Naive thymus-derived CD4-positive, alpha-beta T cell (primary cell): ENCODE results near the gene SLC43A1. TPM values are rescaled to one million over a fixed set of nuclear protein-coding genes. Genes with fewer than 3 reads are reported as not detected.

Experiments
- ATAC-seq: fragments of 150-1000 bp; cut with Tn5 transposase; 2 replicates; pipeline ENCODE4 v1.10.0; 2021; ENCODE audit warnings: mild to moderate bottlenecking, moderate library complexity
- CTCF ChIA-PET: fragments of 350-600 bp; sonication (Branson Sonifier 250); formaldehyde crosslinking; loops from one replicate; lab custom pipeline; 2021; ENCODE audit warnings: antibody characterized with exemption; lab: Charles Lee
- POLR2A ChIA-PET: fragments of 350-600 bp; sonication (Branson Sonifier 250); formaldehyde crosslinking; loops from one replicate; lab custom pipeline; 2021; ENCODE audit warnings: antibody characterized with exemption, inconsistent platforms; lab: Charles Lee
- DNase-seq, 9 donors: peaks; one replicate each; pipeline versions ENCODE4 v3.0.0 to v3.0.0-alpha.2; 2020 to 2022; ENCODE audit warnings: mixed read lengths in 1 of 9
- H3K27ac ChIP-seq: one replicate; pipeline ENCODE4 v1.7.0; 2013; ENCODE audit warnings: mild to moderate bottlenecking, low read depth, low read length, moderate library complexity
- H3K27me3 ChIP-seq, 2 donors: one replicate each; pipeline ENCODE4 v1.7.0; 2013; ENCODE audit warnings: low read length in 2 of 2, mild to moderate bottlenecking in 2 of 2, moderate library complexity in 2 of 2; ENCODE audit not compliant: control insufficient read depth in 2 of 2, insufficient read depth in 2 of 2
- H3K36me3 ChIP-seq, 3 experiments: 1 replicate in 2 of 3; 2 replicates in 1 of 3; pipeline ENCODE4 v1.7.0; 2013; ENCODE audit warnings: low read length in 3 of 3, mild to moderate bottlenecking in 3 of 3, moderate library complexity in 1 of 3; ENCODE audit not compliant: insufficient read depth in 3 of 3, control insufficient read depth in 2 of 3
- H3K4me1 ChIP-seq, 2 donors: one replicate each; pipeline ENCODE4 v1.7.0; 2013; ENCODE audit warnings: low read length in 2 of 2, mild to moderate bottlenecking in 2 of 2, moderate library complexity in 1 of 2; ENCODE audit not compliant: control insufficient read depth in 2 of 2, insufficient read depth in 2 of 2
- H3K4me3 ChIP-seq: 2 replicates; pipeline ENCODE4 v1.7.0; 2013; ENCODE audit warnings: mild to moderate bottlenecking, low read length
- H3K9me3 ChIP-seq, 3 experiments: 1 replicate in 2 of 3; 2 replicates in 1 of 3; pipeline ENCODE4 v1.7.0; 2013; ENCODE audit warnings: low read length in 3 of 3; ENCODE audit not compliant: control insufficient read depth in 2 of 3
- H3K27ac Mint-ChIP-seq, 9 donors: one replicate each; pipeline ENCODE4 v1.8.0; 2020 to 2022; ENCODE audit warnings: mixed read lengths in 9 of 9, mild to moderate bottlenecking in 8 of 9, moderate library complexity in 5 of 9, inconsistent platforms in 2 of 9
- H3K27me3 Mint-ChIP-seq, 5 donors: one replicate each; pipeline ENCODE4 v1.8.0; 2021 to 2022; ENCODE audit warnings: mixed read lengths in 5 of 5, mild to moderate bottlenecking in 1 of 5
- H3K36me3 Mint-ChIP-seq, 5 donors: one replicate each; pipeline ENCODE4 v1.8.0; 2020 to 2022; ENCODE audit warnings: mixed read lengths in 5 of 5, mild to moderate bottlenecking in 3 of 5, inconsistent platforms in 1 of 5
- H3K4me1 Mint-ChIP-seq, 7 donors: one replicate each; pipeline ENCODE4 v1.8.0; 2020 to 2022; ENCODE audit warnings: mixed read lengths in 7 of 7, mild to moderate bottlenecking in 3 of 7, inconsistent platforms in 1 of 7
- H3K4me3 Mint-ChIP-seq, 10 donors: one replicate each; pipeline ENCODE4 v1.8.0; 2020 to 2022; ENCODE audit warnings: mild to moderate bottlenecking in 10 of 10, mixed read lengths in 10 of 10, moderate library complexity in 6 of 10, inconsistent platforms in 2 of 10
- H3K9me3 Mint-ChIP-seq, 11 donors: one replicate each; pipeline ENCODE4 v1.8.0; 2020 to 2022; ENCODE audit warnings: mixed read lengths in 11 of 11, mild to moderate bottlenecking in 4 of 11, inconsistent platforms in 1 of 11, moderate library complexity in 1 of 11
- intact Hi-C, 2 donors: fragments of 100-400 bp; cut with micrococcal nuclease; formaldehyde crosslinking; loops; one replicate each; pipeline ENCODE4 v1.15.1; 2023
- polyA plus RNA-seq, 2 donors: library from polyadenylated mRNA; unstranded; fragments of 300-500 nt; fragmentation: Illumina TruSeq; gene quantifications; one replicate each; pipeline ENCODE4 v1.2.3, GENCODE V29; 2021
- total RNA-seq, 6 experiments: library from RNA in 5 of 6; stranded (reverse) in 5 of 6; gene quantifications; 1 replicate in 5 of 6; 2 replicates in 1 of 6; pipeline ENCODE4 v1.2.3 and lab custom pipeline; 2021 to 2026

Gene SLC43A1
- total and polyA plus RNA-seq, 7 experiments from 2014 or later: 10.1 to 19.2 (median 15.4) TPM

GRCh38 chr11:57474803-57475115 lies 40.7 kb downstream of the SLC43A1 start:
- H3K9me3 Mint-ChIP-seq: no peaks in the 10 kb centered on the region
- no peaks in the 10 kb centered on the region for H3K36me3 Mint-ChIP-seq
- Histone ChIP-seq H3K4me3 (peak overlapping the region; percentile 40), H3K27ac (no peak overlapping the region), H3K9me3 (no peaks in the 10 kb centered on the region), H3K36me3 (no peaks in the 10 kb centered on the region), H3K27me3 (no peaks in the 10 kb centered on the region), H3K4me1 (peaks cover 10 to 27% of the 10 kb centered on the region in 2 donors)
- H3K27me3 Mint-ChIP-seq: peaks cover 0 to 51% (median 5%) of the 10 kb centered on the region in 5 donors
- no peak for DNase-seq
- POLR2A ChIA-PET: interaction anchor here (0.6 kb wide), 1 partner anchor 180 kb away, joined by 4 read pairs; no protein-coding TSS in a partner anchor
- no peak for ATAC-seq
- CTCF ChIA-PET: interaction anchor here (0.6 to 3.9 kb wide), 6 partner anchors 9 to 47 kb away, joined by 3 to 34 read pairs (median 4); no protein-coding TSS in a partner anchor
- H3K4me1 Mint-ChIP-seq: peaks cover 12 to 42% (median 30%) of the 10 kb centered on the region in 7 donors
- peak overlapping the region in 9 of 10 donors; percentile 26 to 84 (median 62) for H3K4me3 Mint-ChIP-seq
- intact Hi-C loops: loop anchor here in 1 of 2 donors (2.0 kb wide), 1 partner anchor 72 kb away; no protein-coding TSS in a partner anchor
- H3K27ac Mint-ChIP-seq: peak overlapping the region in 1 of 9 donors; percentile 41

- Mint-ChIP-seq H3K27ac (peak overlapping the region in 7 of 9 donors; percentile 39 to 91 (median 72)), H3K4me1 (peaks cover 12 to 42% (median 29%) of the 10 kb centered on the region in 7 donors), H3K4me3 (peak overlapping the region; percentile 40 to 84 (median 65)), H3K27me3 (peaks cover 0 to 49% (median 5%) of the 10 kb centered on the region in 5 donors), H3K36me3 (no peaks in the 10 kb centered on the region), H3K9me3 (no peaks in the 10 kb centered on the region)
- intact Hi-C loops: loop anchor here in 1 of 2 donors (2.0 kb wide), 1 partner anchor 71 kb away; no protein-coding TSS in a partner anchor
- Histone ChIP-seq H3K27ac (no peak overlapping the region), H3K36me3 (no peaks in the 10 kb centered on the region), H3K4me1 (peaks cover 10 to 27% of the 10 kb centered on the region in 2 donors), H3K4me3 (peak overlapping the region; percentile 40), H3K9me3 (no peaks in the 10 kb centered on the region), H3K27me3 (no peaks in the 10 kb centered on the region)
- DNase-seq: peak in 5 of 9 donors; percentile 40 to 54 (median 48)
- ATAC-seq: peak; percentile 67
- ChIA-PET CTCF (interaction anchor here (0.9 to 3.9 kb wide), 9 partner anchors 9 to 53 kb away, joined by 3 to 34 read pairs (median 5); partner anchors contain the start of gene RTN4RL2), POLR2A (interaction anchor here (0.6 kb wide), 1 partner anchor 181 kb away, joined by 4 read pairs; no protein-coding TSS in a partner anchor)
Observed at GRCh38 chr11:57474017-57474802, 41.3 kb downstream of the SLC43A1 start.

GRCh38 chr11:57473285-57473841 lies 42.1 kb downstream of the SLC43A1 start:
- Mint-ChIP-seq H3K9me3 (no peaks in the 10 kb centered on the region), H3K4me3 (peak overlapping the region in 8 of 10 donors; percentile 10 to 84 (median 58))

GRCh38 chr11:57471496-57471895 lies 44.0 kb downstream of the SLC43A1 start:
- H3K27me3 ChIP-seq: no peaks in the 10 kb centered on the region
- Mint-ChIP-seq H3K4me3 (no peak overlapping the region), H3K9me3 (no peaks in the 10 kb centered on the region), H3K4me1 (peaks cover 20 to 36% (median 29%) of the 10 kb centered on the region in 7 donors), H3K36me3 (no peaks in the 10 kb centered on the region), H3K27ac (no peak overlapping the region), H3K27me3 (peaks cover 0 to 26% (median 0%) of the 10 kb centered on the region in 5 donors)
- H3K4me3 ChIP-seq: no peak overlapping the region
- ChIA-PET POLR2A (no interaction called here), CTCF (interaction anchor here (3.9 kb wide), 1 partner anchor 14 kb away, joined by 34 read pairs; no protein-coding TSS in a partner anchor)
- no peak overlapping the region for H3K27ac ChIP-seq
- DNase-seq (no peak), ATAC-seq (no peak)
- peaks cover 10 to 27% of the 10 kb centered on the region in 2 donors for H3K4me1 ChIP-seq
- no peaks in the 10 kb centered on the region for H3K9me3 ChIP-seq
- no peaks in the 10 kb centered on the region for H3K36me3 ChIP-seq
- intact Hi-C loops: no loop called here

More at GRCh38 chr11:57473285-57473841, 42.1 kb downstream of the SLC43A1 start:
- ChIA-PET CTCF (interaction anchor here (1.0 to 3.9 kb wide), 7 partner anchors 10 to 54 kb away, joined by 3 to 34 read pairs (median 5); partner anchors contain the start of gene RTN4RL2), POLR2A (interaction anchor here (0.6 kb wide), 1 partner anchor 92 kb away, joined by 5 read pairs; no protein-coding TSS in a partner anchor)
- Mint-ChIP-seq H3K27ac (peak overlapping the region in 8 of 9 donors; percentile 13 to 86 (median 70)), H3K27me3 (peaks cover 0 to 42% (median 5%) of the 10 kb centered on the region in 5 donors), H3K4me1 (peaks cover 15 to 42% (median 29%) of the 10 kb centered on the region in 7 donors), H3K36me3 (no peaks in the 10 kb centered on the region)
- Histone ChIP-seq H3K36me3 (no peaks in the 10 kb centered on the region), H3K9me3 (no peaks in the 10 kb centered on the region), H3K27me3 (no peaks in the 10 kb centered on the region), H3K4me3 (no peak overlapping the region), H3K4me1 (peaks cover 10 to 27% of the 10 kb centered on the region in 2 donors), H3K27ac (no peak overlapping the region)
- intact Hi-C loops: no loop called here
- no peak for DNase-seq
- no peak for ATAC-seq

GRCh38 chr11:57469268-57469667 lies 46.2 kb downstream of the SLC43A1 start:
- Histone ChIP-seq H3K4me1 (peaks cover under 1 to 9% of the 10 kb centered on the region in 2 donors), H3K27me3 (no peaks in the 10 kb centered on the region), H3K27ac (no peak overlapping the region), H3K36me3 (no peaks in the 10 kb centered on the region), H3K9me3 (no peaks in the 10 kb centered on the region), H3K4me3 (no peak overlapping the region)
- ATAC-seq (no peak), DNase-seq (no peak)
- peaks cover 8 to 20% (median 13%) of the 10 kb centered on the region in 7 donors for H3K4me1 Mint-ChIP-seq
- peaks cover 0 to 13% (median 0%) of the 10 kb centered on the region in 5 donors for H3K27me3 Mint-ChIP-seq
- no peak overlapping the region for H3K4me3 Mint-ChIP-seq
- H3K36me3 Mint-ChIP-seq: no peaks in the 10 kb centered on the region
- ChIA-PET CTCF (no interaction called here), POLR2A (interaction anchor here (1.0 kb wide), 1 partner anchor 43 kb away, joined by 3 read pairs; no protein-coding TSS in a partner anchor)
- H3K27ac Mint-ChIP-seq: no peak overlapping the region
- no peaks in the 10 kb centered on the region for H3K9me3 Mint-ChIP-seq
- intact Hi-C loops: no loop called here

- no peak for ATAC-seq
- CTCF ChIA-PET: no interaction called here
- intact Hi-C loops: no loop called here
- Histone ChIP-seq H3K4me3 (no peak overlapping the region), H3K27me3 (no peaks in the 10 kb centered on the region), H3K4me1 (no peaks in the 10 kb centered on the region), H3K27ac (no peak overlapping the region), H3K9me3 (no peaks in the 10 kb centered on the region), H3K36me3 (no peaks in the 10 kb centered on the region)
- no peak for DNase-seq
- H3K36me3 Mint-ChIP-seq: no peaks in the 10 kb centered on the region
- POLR2A ChIA-PET: no interaction called here
- H3K9me3 Mint-ChIP-seq: no peaks in the 10 kb centered on the region
- no peak overlapping the region for H3K4me3 Mint-ChIP-seq
- H3K27ac Mint-ChIP-seq: peak overlapping the region in 2 of 9 donors; percentile 11 to 32
- peaks cover 3 to 12% (median 3%) of the 10 kb centered on the region in 7 donors for H3K4me1 Mint-ChIP-seq
- H3K27me3 Mint-ChIP-seq: peaks cover 0 to 15% (median 0%) of the 10 kb centered on the region in 5 donors
Observed at GRCh38 chr11:57468276-57468675, 47.2 kb downstream of the SLC43A1 start.
